GM23338 (cell line): ENCODE measurements around the gene PPARD. TPM values are rescaled to one million over a fixed set of nuclear protein-coding genes. Genes with fewer than 3 reads are reported as not detected.

Experiments
- ATAC-seq: fragments of 200-7000 bp; cut with Tn5 transposase; 3 replicates; pipeline ENCODE4 v1.9.1; 2020
- DNase-seq: peaks from one replicate; pipeline ENCODE4 v3.0.0-alpha.2; 2015; ENCODE audit warnings: low spot score
- H2AFZ ChIP-seq: fragments of 200-600 bp; sonication (generic); 2 replicates; pipeline ENCODE4 v1.8.0; 2016; ENCODE audit warnings: antibody characterized with exemption, mild to moderate bottlenecking, moderate library complexity
- H3F3A ChIP-seq: fragments of 200-600 bp; sonication (generic); replicated peaks from 2 replicates; pipeline ENCODE4 v1.8.0; 2017; ENCODE audit warnings: antibody characterized with exemption, mixed run types, low read depth
- H3K27ac ChIP-seq: fragments of 200-600 bp; sonication (generic); 2 replicates; pipeline ENCODE4 v1.6.1; 2016; ENCODE audit warnings: low read depth
- H3K27me3 ChIP-seq: fragments of 200-600 bp; sonication (generic); 2 replicates; pipeline ENCODE4 v1.8.0; 2016; ENCODE audit warnings: mild to moderate bottlenecking, mixed run types, moderate library complexity; ENCODE audit not compliant: insufficient read depth
- H3K36me3 ChIP-seq: fragments of 200-600 bp; sonication (generic); 2 replicates; pipeline ENCODE4 v1.8.0; 2016; ENCODE audit warnings: mild to moderate bottlenecking; ENCODE audit not compliant: insufficient read depth
- H3K4me1 ChIP-seq: fragments of 200-600 bp; sonication (generic); 2 replicates; pipeline ENCODE4 v1.8.0; 2016; ENCODE audit warnings: mild to moderate bottlenecking, moderate library complexity; ENCODE audit not compliant: insufficient read depth
- H3K4me2 ChIP-seq: fragments of 200-600 bp; sonication (generic); 2 replicates; pipeline ENCODE4 v1.7.1; 2017; ENCODE audit warnings: mixed run types
- H3K4me3 ChIP-seq: fragments of 200-600 bp; sonication (generic); 2 replicates; pipeline ENCODE4 v1.6.1; 2016; ENCODE audit warnings: mixed run types
- H3K79me2 ChIP-seq: fragments of 200-600 bp; sonication (generic); replicated peaks from 2 replicates; pipeline ENCODE4 v1.8.0; 2017; ENCODE audit warnings: mild to moderate bottlenecking; ENCODE audit not compliant: insufficient read depth
- H3K9me2 ChIP-seq: fragments of 200-600 bp; sonication (generic); 2 replicates; pipeline ENCODE4 v1.8.0; 2017; ENCODE audit not compliant: insufficient read depth
- H4K20me1 ChIP-seq: fragments of 200-600 bp; sonication (generic); replicated peaks from 2 replicates; pipeline ENCODE4 v1.8.0; 2017; ENCODE audit warnings: mild to moderate bottlenecking; ENCODE audit not compliant: insufficient read depth
- H3K27ac Mint-ChIP-seq: 2 replicates; pipeline ENCODE4 v1.8.0; 2020; ENCODE audit warnings: inconsistent platforms, mild to moderate bottlenecking, moderate library complexity, mixed read lengths
- H3K27me3 Mint-ChIP-seq: 3 replicates; pipeline ENCODE4 v1.8.0; 2022; ENCODE audit warnings: low read depth, mild to moderate bottlenecking, moderate library complexity, mixed read lengths, inconsistent platforms; ENCODE audit not compliant: insufficient read depth, poor library complexity
- H3K36me3 Mint-ChIP-seq: 3 replicates; pipeline ENCODE4 v1.8.0; 2021; ENCODE audit warnings: low read depth, mild to moderate bottlenecking, inconsistent platforms, moderate library complexity, mixed read lengths
- H3K4me1 Mint-ChIP-seq: 3 replicates; pipeline ENCODE4 v1.8.0; 2020; ENCODE audit warnings: mild to moderate bottlenecking, inconsistent platforms, mixed read lengths
- H3K4me3 Mint-ChIP-seq: 3 replicates; pipeline ENCODE4 v1.8.0; 2021; ENCODE audit warnings: moderate library complexity, mild to moderate bottlenecking, inconsistent platforms, mixed read lengths
- H3K9me3 Mint-ChIP-seq: 3 replicates; pipeline ENCODE4 v1.8.0; 2020; ENCODE audit warnings: moderate library complexity, mild to moderate bottlenecking, inconsistent platforms, mixed read lengths
- CREB1 ChIP-seq: fragments of 250-450 bp; sonication (Bioruptor Pico); IDR thresholded peaks from 2 replicates; pipeline ENCODE4 v1.5.0; 2020; ENCODE audit warnings: low read depth, mild to moderate bottlenecking, moderate library complexity
- CTCF ChIP-seq, 2 experiments: fragments of 200-600 bp in 1 of 2; sonication (generic) in 1 of 2; conservative IDR thresholded peaks; 2 replicates each; pipeline versions ENCODE4 v1.5.1 to v1.6.1; 2016 to 2017; ENCODE audit warnings: antibody characterized with exemption in 2 of 2, low read depth in 2 of 2, mild to moderate bottlenecking in 2 of 2, moderate library complexity in 1 of 2
- ETS1 ChIP-seq: IDR thresholded peaks from 2 replicates; pipeline ENCODE4 v1.6.1; 2016; ENCODE audit warnings: antibody characterized with exemption
- EZH2 ChIP-seq: fragments of 200-600 bp; sonication (generic); IDR thresholded peaks from one replicate; pipeline ENCODE4 v1.8.0; 2017; ENCODE audit warnings: antibody characterized with exemption, mild to moderate bottlenecking, low read depth; ENCODE audit not compliant: unreplicated experiment
- EZH2phosphoT487 ChIP-seq: fragments of 200-600 bp; sonication (generic); IDR thresholded peaks from one replicate; pipeline ENCODE4 v1.8.1; 2018; ENCODE audit warnings: antibody characterized with exemption; ENCODE audit not compliant: unreplicated experiment
- JUNB ChIP-seq: IDR thresholded peaks from one replicate; pipeline ENCODE4 v1.6.1; 2016; ENCODE audit warnings: antibody characterized with exemption; ENCODE audit not compliant: unreplicated experiment
- NANOG ChIP-seq: IDR thresholded peaks from 2 replicates; pipeline ENCODE4 v1.6.1; 2016; ENCODE audit warnings: antibody characterized with exemption, borderline replicate concordance
- POLR2AphosphoS5 ChIP-seq: IDR thresholded peaks from 2 replicates; pipeline ENCODE4 v1.6.1; 2016; ENCODE audit warnings: antibody characterized with exemption, low read depth
- REST ChIP-seq: IDR thresholded peaks from one replicate; pipeline ENCODE4 v1.6.1; 2018; ENCODE audit warnings: antibody characterized with exemption; ENCODE audit not compliant: unreplicated experiment
- STAT1 ChIP-seq: IDR thresholded peaks from one replicate; pipeline ENCODE4 v1.6.1; 2016; ENCODE audit warnings: antibody characterized with exemption; ENCODE audit not compliant: unreplicated experiment
- ZNF114 ChIP-seq: fragments of 250-450 bp; sonication (Bioruptor Pico); IDR thresholded peaks from 2 replicates; pipeline ENCODE4 v1.5.0; 2020; ENCODE audit warnings: mild to moderate bottlenecking, moderate library complexity
- ZNF331 ChIP-seq: fragments of 250-450 bp; sonication (Bioruptor Pico); IDR thresholded peaks from 2 replicates; pipeline ENCODE4 v1.5.0; 2020; ENCODE audit warnings: low read depth, mild to moderate bottlenecking, moderate library complexity
- ZNF462 ChIP-seq: fragments of 250-450 bp; sonication (Bioruptor Pico); IDR thresholded peaks from 2 replicates; pipeline ENCODE4 v1.5.0; 2020; ENCODE audit warnings: mild to moderate bottlenecking, moderate library complexity
- polyA plus RNA-seq: library from polyadenylated mRNA; unstranded; fragments of >200 nt; fragmentation: Nextera tagmentation; extraction: Ambion mirVana; gene quantifications from 2 replicates; pipeline ENCODE4 v1.2.1, GENCODE V29; 2016
- total RNA-seq: library from RNA; depleted of rRNA; stranded (reverse); fragments of >200 nt; shearing (Covaris generic); gene quantifications from 2 replicates; pipeline ENCODE4 v1.2.3, GENCODE V29; 2014

PPARD gene
- total and polyA plus RNA-seq, 2 experiments from 2014 or later, result 5.1 to 9.7 TPM

GRCh38 chr6:35343835-35344550 is 1.6 kb downstream of the PPARD start:
- Histone ChIP-seq H2AFZ (no peak overlapping the region), H3K4me2 (peak overlapping the region; percentile 85; the same call in 1 of the 2 replicates), H4K20me1 (0 out of 2 replicates have a peak, but pooled peaks cover 3% of the 10 kb centered on the region), H3K4me3 (peak overlapping the region; percentile 82; the same call in 1 of the 2 replicates), H3F3A (peaks cover 5% of the 10 kb centered on the region; the same call in 1 of the 2 replicates), H3K9me2 (no peaks in the 10 kb centered on the region), H3K79me2 (peaks cover 25% of the 10 kb centered on the region), H3K27ac (no peak overlapping the region), H3K36me3 (no peaks in the 10 kb centered on the region), H3K27me3 (no peaks in the 10 kb centered on the region), H3K4me1 (peaks cover 12% of the 10 kb centered on the region)
- Mint-ChIP-seq H3K27ac (no peak overlapping the region), H3K36me3 (peaks cover 8% of the 10 kb centered on the region), H3K4me1 (peaks cover 16% of the 10 kb centered on the region), H3K9me3 (peaks cover 8% of the 10 kb centered on the region; the same call in 2 of the 3 replicates), H3K27me3 (peaks cover 5% of the 10 kb centered on the region), H3K4me3 (peak overlapping the region; percentile 88)
- DNase-seq (no peak), ATAC-seq (no peak)
- TF ChIP-seq ZNF462 (CRISPR knock-in tag) (no peak), EZH2 (no peak), ZNF331 (no peak), ZNF114 (CRISPR knock-in tag) (no peak), JUNB (no peak), STAT1 (no peak), NANOG (no peak), REST (no peak), CTCF (conservative IDR thresholded peaks at IDR 0.05; ENCODE audit: low read depth in 2 of 2) (no peak), EZH2phosphoT487 (no peak), CREB1 (CRISPR knock-in tag) (no peak), POLR2AphosphoS5 (no peak), ETS1 (no peak)
